Keratinocyte (primary cell): ENCODE data around the gene ERC2.

Experiments
- CTCF ChIP-seq, 3 experiments: IDR thresholded peaks in 1 of 3; conservative IDR thresholded peaks in 1 of 3; optimal IDR thresholded peaks in 1 of 3; 2 replicates in 2 of 3; 3 replicates in 1 of 3; pipeline versions ENCODE3 to v1.5.1; 2011; ENCODE audit warnings: low read length in 3 of 3, mild to moderate bottlenecking in 3 of 3, moderate library complexity in 2 of 3, control low read depth in 1 of 3, inconsistent platforms in 1 of 3; ENCODE audit not compliant: insufficient read depth in 2 of 3; ENCODE audit errors: extremely low read depth in 1 of 3
- EZH2 ChIP-seq: IDR thresholded peaks from one replicate; pipeline ENCODE4 v1.6.1; 2012; ENCODE audit warnings: inconsistent platforms, mild to moderate bottlenecking, low read length, moderate library complexity

GRCh38 chr3:56122911-56123310 is 345.4 kb downstream of the ERC2 start:
- TF ChIP-seq CTCF (optimal IDR thresholded peaks at IDR 0.05 in 1 of 3, IDR thresholded peaks at IDR 0.05 in 1 of 3, conservative IDR thresholded peaks at IDR 0.05 in 1 of 3; ENCODE audit: extremely low read depth in 1 of 3, insufficient read depth in 2 of 3, low read length in 3 of 3) (no peak), EZH2 (no peak)
